Measurements from ENCODE around the gene ZFP36. TPM values are rescaled to one million over a fixed set of nuclear protein-coding genes. Genes with fewer than 3 reads are reported as not detected.

The ZFP36 gene
- total and polyA plus RNA-seq, 2 of the 8 experiments (the other 6 are each of a cell fraction or from before 2014, with no cell fraction given) = 4.0 to 10.9 TPM

DNA sequence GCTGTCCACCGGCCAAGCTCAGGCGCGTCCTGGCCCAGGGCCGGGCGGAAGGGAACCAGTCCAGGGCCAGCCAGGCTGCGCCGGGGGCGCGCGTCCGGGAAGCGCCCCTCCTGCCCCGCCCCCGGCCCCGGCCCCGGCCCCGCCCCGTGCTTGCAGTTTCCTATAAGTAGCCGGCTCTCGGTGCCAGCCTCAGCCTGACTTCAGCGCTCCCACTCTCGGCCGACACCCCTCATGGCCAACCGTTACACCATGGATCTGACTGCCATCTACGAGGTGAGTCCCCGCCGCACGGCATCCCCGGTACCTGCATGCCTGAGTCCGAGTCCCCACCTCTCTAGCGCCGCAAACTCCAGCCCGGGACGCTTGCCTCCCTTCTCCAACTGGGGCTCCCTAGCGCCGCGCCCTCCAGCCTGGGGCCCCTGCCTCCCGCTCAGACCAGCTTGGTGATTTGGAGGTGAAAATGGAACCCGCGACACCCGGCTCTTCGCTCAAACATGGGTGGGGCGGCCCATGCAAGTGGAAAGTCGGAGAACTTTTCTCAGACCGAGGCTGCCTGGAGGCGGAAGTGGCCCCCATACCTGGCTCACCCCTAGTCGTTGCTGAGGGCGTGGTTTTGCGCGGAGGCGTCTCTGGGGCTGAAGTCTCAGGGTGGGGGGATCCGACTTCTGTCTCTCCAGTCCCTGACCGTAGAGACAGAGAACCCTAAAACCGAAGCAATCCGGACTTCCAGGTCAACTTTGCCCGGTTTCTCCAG, at the start of gene ZFP36 (continued):
- TF ChIP-seq SRF (IDR thresholded peaks at IDR 0.05; ENCODE audit: low read depth, low read length) (no peak), CEBPB (IDR thresholded peaks at IDR 0.05; ENCODE audit: low read depth, low read length) (no peak), KDM5A (IDR thresholded peaks at IDR 0.05; ENCODE audit: low read length) (0 out of 2 replicates have a peak, but pooled peaks have one; percentile 25), POLR2AphosphoS5 (IDR thresholded peaks at IDR 0.05; ENCODE audit: low read depth, low read length) (peak; percentile 99), CBX8 (IDR thresholded peaks at IDR 0.05; ENCODE audit: borderline replicate concordance, low read depth, low read length) (no peak), RNF2 (IDR thresholded peaks at IDR 0.05; ENCODE audit: borderline replicate concordance, low read depth, low read length, missing control alignments, poor library complexity, severe bottlenecking) (no peak), RBBP5 (IDR thresholded peaks at IDR 0.05; ENCODE audit: borderline replicate concordance, low read depth, low read length) (no peak), SIRT6 (IDR thresholded peaks at IDR 0.05; ENCODE audit: low read length) (no peak), SP2 (IDR thresholded peaks at IDR 0.05; ENCODE audit: low read length) (no peak), SAP30 (IDR thresholded peaks at IDR 0.05; ENCODE audit: insufficient read depth, insufficient replicate concordance, low read length) (peak; percentile 86), TAF1 (IDR thresholded peaks at IDR 0.05; ENCODE audit: low read depth, low read length) (peak; percentile 82), EZH2 (IDR thresholded peaks at IDR 0.05; ENCODE audit: low read depth, low read length, severe bottlenecking) (no peak), TAF7 (optimal IDR thresholded peaks at IDR 0.05; ENCODE audit: borderline replicate concordance, low read depth, low read length) (peak; percentile 81), TEAD4 (IDR thresholded peaks at IDR 0.05; ENCODE audit: low read depth, low read length) (no peak), JUND (IDR thresholded peaks at IDR 0.05; ENCODE audit: low read length) (no peak), TBP (IDR thresholded peaks at IDR 0.05; ENCODE audit: low read depth, low read length) (peak; percentile 93), CTBP2 (IDR thresholded peaks at IDR 0.05; ENCODE audit: borderline replicate concordance, insufficient read depth, insufficient read length, low read length) (no peak), ZNF274 (IDR thresholded peaks at IDR 0.05; ENCODE audit: borderline replicate concordance, extremely low read depth, low read length) (no peak), CHD2 (IDR thresholded peaks at IDR 0.05; ENCODE audit: low read length) (no peak), HDAC2 (IDR thresholded peaks at IDR 0.05; ENCODE audit: borderline replicate concordance in 1 of 2, low read depth in 2 of 2, low read length in 2 of 2) (peak in 1 of 2 experiments; percentile 35; a peak in 2 of 4 replicates), JUN (IDR thresholded peaks at IDR 0.05; ENCODE audit: low read depth, low read length) (no peak), RXRA (IDR thresholded peaks at IDR 0.05; ENCODE audit: insufficient read depth, low read depth, low read length) (no peak), KDM1A (IDR thresholded peaks at IDR 0.05; ENCODE audit: borderline replicate concordance, low read length) (no peak)
- TF ChIP-seq, protein P1, sequence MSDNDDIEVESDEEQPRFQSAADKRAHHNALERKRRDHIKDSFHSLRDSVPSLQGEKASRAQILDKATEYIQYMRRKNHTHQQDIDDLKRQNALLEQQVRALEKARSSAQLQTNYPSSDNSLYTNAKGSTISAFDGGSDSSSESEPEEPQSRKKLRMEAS (IDR thresholded peaks at IDR 0.05) = peak; percentile 21; the same call in 1 of the 2 replicates

All from H1 (cell line).